GM21576 (cell line): ENCODE data around the gene LDB2.

Experiments
- ATAC-seq: cut with Tn5 transposase; IDR thresholded peaks from one replicate; pipeline ENCODE4 v1.9.1; 2021; ENCODE audit warnings: mild to moderate bottlenecking, moderate library complexity; ENCODE audit not compliant: unreplicated experiment

The LDB2 gene

GRCh38 chr4:16608611-16609125 lies 289.8 kb downstream of the LDB2 start:
- no peak for ATAC-seq

GRCh38 chr4:16608123-16608522 lies 290.3 kb downstream of the LDB2 start:
- no peak for ATAC-seq

- ATAC-seq, result no peak
These were observed 291.0 kb downstream of the LDB2 start for GRCh38 chr4:16607241-16608066.

GRCh38 chr4:16606691-16607090 lies 291.8 kb downstream of the LDB2 start:
- ATAC-seq, result no peak

- ATAC-seq, result no peak
These were observed 295.3 kb downstream of the LDB2 start for GRCh38 chr4:16603178-16603577.

- ATAC-seq, result no peak
These were observed 299.7 kb downstream of the LDB2 start for GRCh38 chr4:16598597-16599206.

GRCh38 chr4:16597845-16598596 lies 300.4 kb downstream of the LDB2 start:
- ATAC-seq, result no peak

GRCh38 chr4:16597443-16597842 lies 301.0 kb downstream of the LDB2 start:
- no peak for ATAC-seq

GRCh38 chr4:16596267-16596666 lies 302.2 kb downstream of the LDB2 start:
- ATAC-seq, result no peak

- no peak for ATAC-seq
These were observed 304.3 kb downstream of the LDB2 start for GRCh38 chr4:16594128-16594527.

GRCh38 chr4:16593386-16593785 lies 305.1 kb downstream of the LDB2 start:
- ATAC-seq, result no peak

- ATAC-seq, result no peak
These were observed 307.1 kb downstream of the LDB2 start for GRCh38 chr4:16591272-16591826.

- ATAC-seq, result no peak
These were observed 307.6 kb downstream of the LDB2 start for GRCh38 chr4:16590797-16591196.

- ATAC-seq, result no peak
These were observed 309.8 kb downstream of the LDB2 start for GRCh38 chr4:16588651-16589050.

GRCh38 chr4:16588149-16588548 lies 310.3 kb downstream of the LDB2 start:
- ATAC-seq, result no peak

GRCh38 chr4:16585053-16585452 lies 313.4 kb downstream of the LDB2 start:
- no peak for ATAC-seq

GRCh38 chr4:16583764-16584163 lies 314.7 kb downstream of the LDB2 start:
- no peak for ATAC-seq

- no peak for ATAC-seq
These were observed 315.9 kb downstream of the LDB2 start for GRCh38 chr4:16582526-16582925.

GRCh38 chr4:16582036-16582435 lies 316.4 kb downstream of the LDB2 start:
- ATAC-seq, result no peak

- ATAC-seq, result no peak
These were observed 317.3 kb downstream of the LDB2 start for GRCh38 chr4:16581117-16581516.

- ATAC-seq, result no peak
These were observed 317.9 kb downstream of the LDB2 start for GRCh38 chr4:16580514-16580913.
